Peyer's patch (tissue), 4 donors: ENCODE results near the gene METAP1D. TPM values are rescaled to one million over a fixed set of nuclear protein-coding genes. Genes with fewer than 3 reads are reported as not detected.
"Not testable (repeated sequence)": the region's sequence is repeated elsewhere in the genome, so short reads cannot be mapped to it uniquely, and the experiment has no call there.

Experiments
- DNase-seq, 3 donors: peaks; one replicate each; pipeline ENCODE4 v3.0.0-alpha.2; 2017 to 2019
- H3K27ac ChIP-seq, 4 donors: fragments of 200-600 bp; sonication (generic); one replicate each; pipeline ENCODE4 v1.5.1; 2016 to 2019
- H3K27me3 ChIP-seq, 2 donors: fragments of 200-600 bp; sonication (generic); one replicate each; pipeline ENCODE4 v1.5.1; 2019
- H3K36me3 ChIP-seq, 3 donors: fragments of 200-600 bp; sonication (generic); one replicate each; pipeline ENCODE4 v1.5.1; 2016 to 2019
- H3K4me1 ChIP-seq, 4 donors: fragments of 200-600 bp; sonication (generic); one replicate each; pipeline ENCODE4 v1.5.1; 2016 to 2019
- H3K4me3 ChIP-seq, 4 donors: fragments of 200-600 bp; sonication (generic); 1 replicate in 3 of 4; 2 replicates in 1 of 4; pipeline ENCODE4 v1.5.1; 2016 to 2019; ENCODE audit warnings: mild to moderate bottlenecking in 1 of 4
- H3K9me3 ChIP-seq, 4 donors: fragments of 200-600 bp; sonication (generic); one replicate each; pipeline ENCODE4 v1.5.1; 2016 to 2019; ENCODE audit warnings: mild to moderate bottlenecking in 1 of 4
- POLR2A ChIP-seq, 2 donors: fragments of 450-650 bp; IDR thresholded peaks; one replicate each; pipeline ENCODE4 v1.5.1; 2017; ENCODE audit warnings: antibody characterized with exemption in 2 of 2, mild to moderate bottlenecking in 2 of 2, moderate library complexity in 2 of 2
- total RNA-seq, 4 donors: library from RNA; depleted of rRNA; stranded (reverse); fragments of >200 nt; gene quantifications; one replicate each; pipeline ENCODE4 v1.1.0, GENCODE V29; 2016
- TF ChIP-seq, protein P1 (sequence below), 6 experiments: fragments of 450-650 bp in 4 of 6; fragments of 200-600 bp in 2 of 6; sonication (generic) in 1 of 6; IDR thresholded peaks; one replicate each; pipeline ENCODE4 v1.5.1; 2017 to 2019; ENCODE audit warnings: antibody characterized with exemption in 6 of 6, mild to moderate bottlenecking in 3 of 6, moderate library complexity in 1 of 6

Gene METAP1D
- total RNA-seq, 4 donors from 2014 or later: 3.3 to 33.0 (median 6.5) TPM

DNA sequence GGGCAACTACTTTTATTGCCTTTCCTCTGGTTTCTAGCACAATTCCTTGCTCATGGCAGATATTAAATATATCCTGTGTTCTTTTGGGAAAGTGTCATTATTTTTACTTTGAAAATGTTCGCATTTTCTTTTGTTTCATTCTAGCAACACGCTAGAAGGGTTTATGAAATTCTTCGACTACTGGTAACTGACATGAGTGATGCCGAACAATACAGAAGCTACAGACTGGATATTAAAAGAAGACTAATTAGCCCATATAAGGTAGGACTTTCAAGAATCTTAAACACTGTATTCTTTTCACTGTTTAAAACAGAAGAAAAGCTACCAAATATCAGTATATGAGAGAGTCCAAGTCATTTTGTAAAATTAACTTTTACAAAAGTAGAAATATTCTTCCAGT lies 20.6 kb upstream of the METAP1D start:
- H3K4me3 ChIP-seq: no peak overlapping the region
- no peaks in the 10 kb centered on the region for H3K27me3 ChIP-seq
- H3K36me3 ChIP-seq: peaks cover 0 to 33% (median 0%) of the 10 kb centered on the region in 3 donors
- no peak for DNase-seq
- H3K9me3 ChIP-seq: no peaks in the 10 kb centered on the region
- H3K27ac ChIP-seq: no peak overlapping the region
- no peak for TF ChIP-seq POLR2A (IDR thresholded peaks at IDR 0.05)
- TF ChIP-seq, protein P1, sequence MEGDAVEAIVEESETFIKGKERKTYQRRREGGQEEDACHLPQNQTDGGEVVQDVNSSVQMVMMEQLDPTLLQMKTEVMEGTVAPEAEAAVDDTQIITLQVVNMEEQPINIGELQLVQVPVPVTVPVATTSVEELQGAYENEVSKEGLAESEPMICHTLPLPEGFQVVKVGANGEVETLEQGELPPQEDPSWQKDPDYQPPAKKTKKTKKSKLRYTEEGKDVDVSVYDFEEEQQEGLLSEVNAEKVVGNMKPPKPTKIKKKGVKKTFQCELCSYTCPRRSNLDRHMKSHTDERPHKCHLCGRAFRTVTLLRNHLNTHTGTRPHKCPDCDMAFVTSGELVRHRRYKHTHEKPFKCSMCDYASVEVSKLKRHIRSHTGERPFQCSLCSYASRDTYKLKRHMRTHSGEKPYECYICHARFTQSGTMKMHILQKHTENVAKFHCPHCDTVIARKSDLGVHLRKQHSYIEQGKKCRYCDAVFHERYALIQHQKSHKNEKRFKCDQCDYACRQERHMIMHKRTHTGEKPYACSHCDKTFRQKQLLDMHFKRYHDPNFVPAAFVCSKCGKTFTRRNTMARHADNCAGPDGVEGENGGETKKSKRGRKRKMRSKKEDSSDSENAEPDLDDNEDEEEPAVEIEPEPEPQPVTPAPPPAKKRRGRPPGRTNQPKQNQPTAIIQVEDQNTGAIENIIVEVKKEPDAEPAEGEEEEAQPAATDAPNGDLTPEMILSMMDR (IDR thresholded peaks at IDR 0.05): no peak
- H3K4me1 ChIP-seq: no peaks in the 10 kb centered on the region

- not testable (repeated sequence) for H3K4me3 ChIP-seq, H3K27me3 ChIP-seq, DNase-seq, H3K27ac ChIP-seq, H3K9me3 ChIP-seq, H3K4me1 ChIP-seq
- peaks cover 0 to 22% (median 0%) of the 10 kb centered on the region in 3 donors for H3K36me3 ChIP-seq
Observed at GRCh38 chr2:171983924-171984323, 15.8 kb upstream of the METAP1D start.

DNA sequence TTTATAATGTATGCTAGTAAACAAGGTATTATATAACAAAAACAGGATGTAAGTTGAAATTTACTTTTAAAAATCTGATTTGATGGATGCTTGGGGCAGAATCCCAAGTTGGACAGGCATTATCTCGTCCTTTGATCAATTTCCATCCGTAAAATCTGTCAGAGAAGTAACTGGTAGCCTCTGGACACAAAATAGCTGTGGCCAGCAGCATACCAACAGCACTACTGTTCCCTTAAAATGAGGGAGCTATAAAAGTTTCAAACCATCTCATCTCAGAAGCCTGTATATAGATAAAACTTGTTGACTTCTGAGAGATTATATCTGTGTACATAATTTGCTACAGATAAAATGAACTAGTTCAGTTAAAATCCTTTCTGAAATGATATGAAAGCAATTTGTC lies 14.7 kb upstream of the METAP1D start:
- Histone ChIP-seq H3K36me3 (peaks cover 0 to 11% (median 0%) of the 10 kb centered on the region in 3 donors), H3K4me1 (no peaks in the 10 kb centered on the region), H3K27ac (no peak overlapping the region), H3K27me3 (no peaks in the 10 kb centered on the region), H3K9me3 (no peaks in the 10 kb centered on the region), H3K4me3 (no peak overlapping the region)
- TF ChIP-seq, protein P1 (IDR thresholded peaks at IDR 0.05): no peak
- no peak for TF ChIP-seq POLR2A (IDR thresholded peaks at IDR 0.05)
- DNase-seq: no peak

- H3K9me3 ChIP-seq: no peaks in the 10 kb centered on the region
- no peak for TF ChIP-seq POLR2A (IDR thresholded peaks at IDR 0.05)
- TF ChIP-seq, protein P1 (IDR thresholded peaks at IDR 0.05): no peak
- H3K27ac ChIP-seq: no peak overlapping the region
- H3K27me3 ChIP-seq: no peaks in the 10 kb centered on the region
- no peaks in the 10 kb centered on the region for H3K4me1 ChIP-seq
- H3K36me3 ChIP-seq: peaks cover 0 to 4% (median 0%) of the 10 kb centered on the region in 3 donors
- no peak overlapping the region for H3K4me3 ChIP-seq
- no peak for DNase-seq
Observed at GRCh38 chr2:171986778-171987177, 13.0 kb upstream of the METAP1D start.

GRCh38 chr2:171991027-171991426 lies 8.7 kb upstream of the METAP1D start:
- Histone ChIP-seq H3K27ac (no peak overlapping the region), H3K36me3 (no peaks in the 10 kb centered on the region), H3K9me3 (no peaks in the 10 kb centered on the region)

DNA sequence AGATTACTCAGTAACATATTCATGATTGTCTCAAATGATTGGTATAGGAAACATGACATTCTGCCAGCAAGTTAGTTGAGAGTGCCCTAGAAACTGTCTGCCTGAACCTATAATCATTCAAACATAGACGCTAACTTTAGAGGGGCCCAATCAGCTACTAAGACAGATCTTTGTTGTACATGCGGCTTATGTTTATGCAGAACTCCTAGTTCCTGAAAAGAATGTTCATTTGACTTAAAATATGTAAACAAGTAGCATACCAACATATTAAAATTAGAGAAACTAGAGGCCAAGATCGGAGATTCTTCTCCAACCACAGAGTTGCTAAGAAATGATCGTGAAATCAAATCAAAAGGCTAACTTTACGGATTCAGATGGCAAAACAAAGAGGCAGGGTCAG lies 4.2 kb upstream of the METAP1D start:
- TF ChIP-seq, protein P1 (IDR thresholded peaks at IDR 0.05): no peak
- no peak for TF ChIP-seq POLR2A (IDR thresholded peaks at IDR 0.05)
- Histone ChIP-seq H3K9me3 (no peaks in the 10 kb centered on the region), H3K4me1 (peaks cover 0 to 7% (median 2%) of the 10 kb centered on the region in 4 donors), H3K27me3 (no peaks in the 10 kb centered on the region), H3K27ac (no peak overlapping the region), H3K4me3 (no peak overlapping the region), H3K36me3 (no peaks in the 10 kb centered on the region)
- DNase-seq: no peak

More at GRCh38 chr2:171991027-171991426, 8.7 kb upstream of the METAP1D start:
- no peak for DNase-seq
- no peaks in the 10 kb centered on the region for H3K27me3 ChIP-seq
- H3K4me1 ChIP-seq: no peaks in the 10 kb centered on the region
- TF ChIP-seq, protein P1 (IDR thresholded peaks at IDR 0.05): no peak
- no peak for TF ChIP-seq POLR2A (IDR thresholded peaks at IDR 0.05)
- no peak overlapping the region for H3K4me3 ChIP-seq
